GM13977 (cell line): ENCODE results near the gene ACYP2.
"Not testable (repeated sequence)": the region's sequence is repeated elsewhere in the genome, so short reads cannot be mapped to it uniquely, and the experiment has no call there.

Experiments used
- DNase-seq: peaks from one replicate; pipeline ENCODE4 v3.0.0; 2012; ENCODE audit warnings: low spot score
- in situ Hi-C: fragments of 300-500 bp; cut with MboI; formaldehyde crosslinking; loops from one replicate; pipeline ENCODE4 v1.12.0; 2022; ENCODE audit warnings: low sequenced_read_pairs, low pct_unique_long_range_greater_than_20kb, mixed read lengths, inconsistent platforms; ENCODE audit not compliant: unreplicated experiment
- TF ChIP-seq, protein P1 (sequence below): IDR thresholded peaks from 2 replicates; pipeline ENCODE4 v1.5.1; 2012; ENCODE audit warnings: mild to moderate bottlenecking, control low read depth; ENCODE audit not compliant: insufficient read depth; ENCODE audit errors: extremely low read depth, missing control alignments

Gene ACYP2

DNA sequence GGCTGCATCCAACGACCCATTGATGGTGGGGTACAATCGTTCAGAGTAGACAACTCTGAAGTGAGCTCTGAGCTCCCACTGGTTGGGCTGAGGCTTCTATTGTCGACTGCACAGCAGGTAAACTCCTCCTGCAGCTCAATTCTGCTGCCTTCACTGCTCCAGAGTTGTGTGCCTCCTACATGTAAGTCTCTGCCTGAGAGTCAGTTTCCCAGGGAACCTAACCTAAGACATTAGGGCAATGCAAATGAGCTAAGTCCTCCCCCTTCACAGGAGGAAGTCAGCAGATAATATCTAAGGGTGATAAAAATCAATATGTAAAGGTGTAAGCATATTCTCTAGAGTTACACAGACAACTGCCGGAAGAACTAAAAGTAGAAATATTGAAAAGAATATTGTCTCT, 22.5 kb upstream of the ACYP2 start:
- TF ChIP-seq, protein P1, sequence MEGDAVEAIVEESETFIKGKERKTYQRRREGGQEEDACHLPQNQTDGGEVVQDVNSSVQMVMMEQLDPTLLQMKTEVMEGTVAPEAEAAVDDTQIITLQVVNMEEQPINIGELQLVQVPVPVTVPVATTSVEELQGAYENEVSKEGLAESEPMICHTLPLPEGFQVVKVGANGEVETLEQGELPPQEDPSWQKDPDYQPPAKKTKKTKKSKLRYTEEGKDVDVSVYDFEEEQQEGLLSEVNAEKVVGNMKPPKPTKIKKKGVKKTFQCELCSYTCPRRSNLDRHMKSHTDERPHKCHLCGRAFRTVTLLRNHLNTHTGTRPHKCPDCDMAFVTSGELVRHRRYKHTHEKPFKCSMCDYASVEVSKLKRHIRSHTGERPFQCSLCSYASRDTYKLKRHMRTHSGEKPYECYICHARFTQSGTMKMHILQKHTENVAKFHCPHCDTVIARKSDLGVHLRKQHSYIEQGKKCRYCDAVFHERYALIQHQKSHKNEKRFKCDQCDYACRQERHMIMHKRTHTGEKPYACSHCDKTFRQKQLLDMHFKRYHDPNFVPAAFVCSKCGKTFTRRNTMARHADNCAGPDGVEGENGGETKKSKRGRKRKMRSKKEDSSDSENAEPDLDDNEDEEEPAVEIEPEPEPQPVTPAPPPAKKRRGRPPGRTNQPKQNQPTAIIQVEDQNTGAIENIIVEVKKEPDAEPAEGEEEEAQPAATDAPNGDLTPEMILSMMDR, result no peak
- DNase-seq, result no peak
- in situ Hi-C loops, result no loop called here

DNA sequence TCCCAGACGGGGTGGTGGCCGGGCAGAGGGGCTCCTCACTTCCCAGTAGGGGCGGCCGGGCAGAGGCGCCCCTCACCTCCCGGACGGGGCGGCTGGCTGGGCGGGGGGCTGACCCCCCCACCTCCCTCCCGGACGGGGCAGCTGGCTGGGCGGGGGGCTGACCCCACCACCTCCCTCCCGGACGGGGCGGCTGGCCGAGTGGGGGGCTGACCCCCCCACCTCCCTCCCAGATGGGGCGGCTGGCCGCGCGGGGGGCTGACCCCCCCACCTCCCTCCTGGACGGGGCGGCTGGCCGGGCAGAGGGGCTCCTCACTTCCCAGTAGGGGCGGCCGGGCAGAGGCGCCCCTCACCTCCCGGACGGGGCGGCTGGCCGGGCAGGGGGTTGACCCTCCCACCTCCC, 20.0 kb upstream of the ACYP2 start:
- DNase-seq, in situ Hi-C loops: not testable (repeated sequence)

DNA sequence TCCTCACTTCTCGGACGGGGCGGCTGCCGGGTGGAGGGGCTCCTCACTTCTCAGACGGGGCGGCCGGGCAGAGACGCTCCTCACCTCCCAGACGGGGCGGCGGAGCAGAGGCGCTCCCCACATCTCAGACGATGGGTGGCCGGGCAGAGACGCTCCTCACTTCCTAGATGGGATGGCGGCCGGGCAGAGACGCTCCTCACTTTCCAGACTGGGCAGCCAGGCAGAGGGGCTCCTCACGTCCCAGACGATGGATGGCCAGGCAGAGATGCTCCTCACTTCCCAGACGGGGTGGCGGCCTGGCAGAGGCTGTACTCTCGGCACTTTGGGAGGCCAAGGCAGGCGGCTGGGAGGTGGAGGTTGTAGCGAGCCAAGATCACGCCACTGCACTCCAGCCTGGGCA, 19.3 kb upstream of the ACYP2 start:
- in situ Hi-C loops, DNase-seq: not testable (repeated sequence)

DNA sequence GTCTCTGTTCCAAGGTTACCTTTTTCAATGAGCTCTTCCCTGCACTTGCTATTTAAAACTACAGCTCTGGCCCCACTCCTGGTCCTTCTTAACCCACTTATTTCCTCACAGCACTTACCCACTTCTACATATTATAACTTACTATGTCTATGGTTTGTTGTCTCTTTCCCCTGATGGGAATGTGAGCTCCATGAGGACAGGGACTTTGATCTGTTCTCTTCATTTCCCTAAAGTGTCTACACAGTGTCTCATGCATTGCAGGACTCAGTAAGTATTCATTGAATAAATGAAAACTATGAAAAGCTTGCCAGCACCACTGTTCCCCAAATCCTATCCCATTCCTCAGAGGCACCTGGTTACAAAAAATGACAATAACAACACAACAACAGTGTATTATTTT, 18.3 kb upstream of the ACYP2 start:
- TF ChIP-seq, protein P1, result no peak
- in situ Hi-C loops, result no loop called here
- no peak for DNase-seq

DNA sequence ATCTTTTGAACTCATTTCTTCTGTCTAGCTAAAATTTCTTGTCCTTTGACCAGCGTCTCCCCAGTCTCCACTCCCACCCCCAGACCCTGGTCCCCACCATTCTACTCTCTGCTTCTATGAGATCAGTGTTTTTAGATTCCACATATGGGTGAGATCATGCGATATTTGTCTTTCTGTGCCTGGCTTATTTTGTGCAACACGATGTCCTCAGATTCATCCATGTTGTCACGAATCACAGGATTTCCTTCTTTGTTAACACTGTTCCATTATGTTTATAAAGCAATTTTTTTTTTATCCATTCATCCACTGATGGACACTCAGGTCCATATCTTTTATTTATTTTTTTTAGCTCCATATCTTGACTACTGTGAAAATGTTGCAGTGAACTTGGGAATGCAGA, 16.0 kb upstream of the ACYP2 start:
- in situ Hi-C loops, result no loop called here
- TF ChIP-seq, protein P1, result no peak
- DNase-seq, result no peak

DNA sequence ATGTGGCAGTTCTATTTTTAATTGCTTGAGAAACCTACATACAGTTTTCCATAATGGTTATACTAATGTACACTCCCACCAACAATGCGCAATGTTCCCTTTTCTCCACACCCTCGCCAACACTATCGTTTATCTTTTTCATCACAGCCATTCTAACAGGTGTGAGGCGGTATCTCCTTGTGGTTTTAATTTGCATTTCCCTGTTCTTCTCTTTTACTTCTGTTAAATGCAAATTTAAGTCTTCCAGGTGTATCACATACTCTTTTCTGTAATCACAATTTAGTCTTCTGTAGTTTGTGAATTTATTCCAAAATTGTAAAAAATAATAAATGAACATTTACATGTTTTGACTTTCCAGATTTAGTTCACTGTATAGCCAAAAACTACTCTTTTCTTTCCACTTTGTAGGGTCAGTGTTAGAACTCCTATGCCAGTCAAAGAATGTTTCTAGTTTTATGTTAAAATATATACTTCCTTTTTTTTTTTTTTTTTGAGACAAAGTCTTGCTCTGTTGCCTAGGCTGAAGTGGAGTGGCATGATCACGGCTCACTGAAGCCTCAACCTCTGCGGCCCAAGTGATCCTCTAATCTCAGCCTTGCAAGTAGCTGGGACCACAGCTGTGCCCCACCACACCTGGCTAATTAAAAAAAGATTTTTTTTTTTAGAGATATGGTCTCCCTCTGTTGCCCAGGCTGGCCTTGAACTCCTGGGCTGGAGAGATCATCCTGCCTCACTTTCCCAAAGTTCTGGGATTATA, 15.4 kb upstream of the ACYP2 start:
- DNase-seq, result no peak
- in situ Hi-C loops, result loop anchor here (25.0 kb wide), 1 partner anchor 612 kb away; the partner anchor contains the start of gene EML6
- TF ChIP-seq, protein P1, result no peak

DNA sequence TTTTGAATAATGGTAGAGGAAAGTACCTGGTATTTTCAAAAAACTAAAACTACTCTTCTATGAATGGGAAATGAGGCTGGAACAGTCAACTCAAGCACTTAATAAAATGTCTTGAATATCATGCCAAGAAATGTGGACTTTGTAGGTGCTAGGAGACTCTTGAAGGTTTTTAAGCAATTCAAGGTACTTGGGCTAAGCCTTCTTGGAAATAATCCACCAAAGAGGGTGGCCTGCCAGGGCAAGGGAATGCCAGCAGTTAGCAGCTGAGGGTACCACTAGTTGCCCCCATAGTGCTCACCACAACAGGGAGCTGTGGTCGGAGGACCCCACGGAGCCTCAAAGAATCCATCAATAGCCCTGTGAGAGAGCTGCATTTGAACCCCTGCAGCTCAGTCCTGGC, 14.6 kb upstream of the ACYP2 start:
- in situ Hi-C loops, result loop anchor here (25.0 kb wide), 1 partner anchor 612 kb away; the partner anchor contains the start of gene EML6
- DNase-seq, result no peak
- TF ChIP-seq, protein P1, result no peak
